ENCODE results near the gene ADAMTS13.

The ADAMTS13 gene

GRCh38 chr9:133463234-133463863 is 41.2 kb downstream of the ADAMTS13 start:
- TF ChIP-seq CTCF (conservative IDR thresholded peaks at IDR 0.05) = peak; percentile 62

GRCh38 chr9:133463864-133464615 is 41.9 kb downstream of the ADAMTS13 start:
- no peak for TF ChIP-seq CTCF (conservative IDR thresholded peaks at IDR 0.05)

More at GRCh38 chr9:133463234-133463863, 41.2 kb downstream of the ADAMTS13 start:
- H3K27ac ChIP-seq = no peak overlapping the region

DNA sequence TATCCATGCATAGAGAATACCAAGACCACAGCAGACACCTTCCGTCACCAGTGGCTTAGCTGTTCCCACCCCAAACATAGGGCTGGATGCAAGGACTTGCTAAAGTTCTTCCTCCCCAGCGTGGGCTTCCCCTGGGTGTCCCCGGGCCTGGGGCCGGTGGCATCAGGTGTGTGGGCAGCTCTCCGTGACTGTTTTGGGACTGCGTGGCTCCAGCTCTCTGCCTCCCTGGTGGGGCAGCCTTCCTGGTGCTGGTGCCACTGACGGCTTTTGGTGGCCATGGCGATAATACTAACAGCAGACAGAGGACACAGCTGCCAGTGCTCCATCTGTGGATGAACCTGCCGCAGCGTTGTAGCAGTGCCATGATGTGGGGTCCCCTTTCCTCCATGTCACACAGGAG is 42.5 kb downstream of the ADAMTS13 start:
- no peak for TF ChIP-seq CTCF (conservative IDR thresholded peaks at IDR 0.05)
- no peak overlapping the region for H3K27ac ChIP-seq

More at GRCh38 chr9:133463864-133464615, 41.9 kb downstream of the ADAMTS13 start:
- H3K27ac ChIP-seq = no peak overlapping the region

DNA sequence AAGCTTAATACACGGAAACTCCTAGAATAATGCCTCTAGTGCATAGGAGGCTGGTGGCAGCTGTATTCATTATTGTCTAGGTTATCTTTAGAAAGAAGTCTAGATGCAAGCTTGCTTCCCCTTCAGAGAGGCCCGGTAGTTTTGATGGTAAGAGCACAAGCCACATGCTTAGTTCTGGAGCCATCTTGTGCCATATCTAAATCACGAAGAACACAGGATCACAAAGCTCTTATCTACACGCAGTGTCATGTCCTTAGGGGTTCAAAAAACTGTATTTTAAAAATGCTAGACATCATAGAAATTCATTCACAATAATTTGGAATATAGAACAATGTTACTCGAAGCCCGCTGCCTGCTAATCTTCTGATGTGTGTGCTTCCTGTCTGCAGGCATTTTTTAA is 43.8 kb downstream of the ADAMTS13 start:
- TF ChIP-seq CTCF (conservative IDR thresholded peaks at IDR 0.05) = no peak
- H3K27ac ChIP-seq = no peak overlapping the region

DNA sequence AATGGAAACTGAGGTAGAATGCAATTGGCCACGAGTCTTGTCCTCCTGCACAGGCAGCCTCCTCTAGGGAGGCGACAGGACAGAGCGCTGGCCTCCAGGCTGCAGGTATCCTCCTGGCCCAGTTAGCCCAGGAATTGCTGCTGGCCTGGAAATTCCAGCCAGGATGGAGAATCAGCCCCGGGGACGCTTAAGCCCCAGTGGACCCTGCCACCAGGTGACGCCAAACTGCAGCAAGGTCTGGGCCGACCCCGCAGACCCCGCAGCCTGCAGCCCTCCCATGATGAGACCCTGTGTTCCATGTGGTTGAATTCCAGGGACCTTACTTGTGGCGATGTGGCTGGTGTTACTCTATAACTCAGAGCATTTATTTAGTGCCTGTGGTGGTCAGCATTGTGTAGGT is 44.9 kb downstream of the ADAMTS13 start:
- TF ChIP-seq CTCF (conservative IDR thresholded peaks at IDR 0.05) = peak; percentile 18; the same call in 1 of the 2 replicates
- H3K27ac ChIP-seq = no peak overlapping the region

DNA sequence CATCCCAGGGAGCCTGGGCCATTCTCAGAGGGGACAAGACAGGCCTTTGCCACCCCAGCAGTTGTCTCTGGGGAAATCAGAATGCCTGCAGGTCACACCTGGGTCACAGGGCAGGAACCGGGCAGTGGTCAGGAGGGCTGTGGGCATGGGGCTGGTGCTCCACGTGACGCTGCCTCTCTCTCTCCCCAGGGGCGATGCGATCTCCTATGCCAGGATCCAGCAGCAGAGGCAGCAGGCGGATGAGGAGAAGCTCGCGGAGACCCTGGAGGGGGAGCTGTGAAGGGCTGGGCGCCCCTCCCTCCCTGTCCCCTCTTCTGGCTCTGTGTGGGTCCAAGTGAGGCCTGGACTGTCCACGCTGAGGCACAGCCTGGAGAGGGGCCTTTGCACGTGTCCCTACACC is 46.2 kb downstream of the ADAMTS13 start:
- TF ChIP-seq CTCF (conservative IDR thresholded peaks at IDR 0.05) = no peak
- no peak overlapping the region for H3K27ac ChIP-seq

GRCh38 chr9:133468777-133469421 is 46.7 kb downstream of the ADAMTS13 start:
- TF ChIP-seq CTCF (conservative IDR thresholded peaks at IDR 0.05) = no peak
- H3K27ac ChIP-seq = no peak overlapping the region
